Measurements from ENCODE around the gene TSHR. TPM values are rescaled to one million over a fixed set of nuclear protein-coding genes. Genes with fewer than 3 reads are reported as not detected.

Gene TSHR
- total and polyA plus RNA-seq, 2 of the 4 experiments (the other 2 are of a cell fraction): not detected

DNA sequence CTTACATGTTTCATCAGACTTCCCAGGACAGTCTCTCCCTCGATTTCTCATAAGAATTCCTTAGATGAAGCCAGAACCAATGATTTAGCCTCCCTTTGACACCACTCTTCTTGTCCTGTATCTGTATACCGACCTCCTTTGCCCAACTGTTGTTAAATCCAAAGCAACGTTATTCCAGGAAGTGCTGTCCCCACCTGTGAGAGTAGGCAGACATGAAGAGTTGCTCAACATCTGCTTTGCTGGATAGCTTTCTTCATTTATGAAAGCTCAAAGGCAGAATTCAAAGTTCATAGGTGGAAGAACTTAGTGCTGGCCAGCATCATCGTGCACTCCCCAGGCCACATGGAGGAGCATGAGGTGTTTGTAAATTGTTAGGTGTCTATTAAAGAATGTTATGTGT lies 209.8 kb downstream of the TSHR start:
- H3K14ac ChIP-seq (replicated peaks; ENCODE audit: low read depth, low read length): no peak overlapping the region
- H3K4me2 ChIP-seq (ENCODE audit: low read depth, low read length): no peak overlapping the region
- H2BK5ac ChIP-seq (ENCODE audit: low read depth, low read length, poor library complexity, severe bottlenecking): no peak overlapping the region
- no peak overlapping the region for H2BK15ac ChIP-seq (ENCODE audit: low read depth, low read length)
- H3K23ac ChIP-seq (ENCODE audit: low read depth, low read length): no peak overlapping the region
- dilution Hi-C loops (cut with HindIII; ENCODE audit: low sequenced_read_pairs, unreplicated experiment) (no loop called here), intact Hi-C loops (cut with micrococcal nuclease) (no loop called here), in situ Hi-C loops (cut with MboI; ENCODE audit: low sequenced_read_pairs) (loop anchor here (10.0 kb wide), 1 partner anchor 170 kb away; no protein-coding TSS in a partner anchor)
- no peak overlapping the region for H3K18ac ChIP-seq (ENCODE audit: low read depth, low read length)
- H2AK5ac ChIP-seq (ENCODE audit: low read depth, low read length): no peak overlapping the region
- no peak overlapping the region for H4K91ac ChIP-seq (ENCODE audit: insufficient read depth, low read depth, low read length)
- H3K9ac ChIP-seq (ENCODE audit: low read depth, low read length): no peak overlapping the region
- no peak overlapping the region for H3K4me3 ChIP-seq (ENCODE audit: insufficient read depth, low read depth, low read length)
- CTCF ChIA-PET: interaction anchor here (0.6 to 1.2 kb wide), 2 partner anchors 178 to 291 kb away, joined by 3 to 4 read pairs; no protein-coding TSS in a partner anchor
- DNase-seq (no peak), ATAC-seq (ENCODE audit: low read depth) (no peak)
- POLR2A ChIA-PET (ENCODE audit: unreplicated experiment): no interaction called here
- H4K20me1 ChIP-seq (ENCODE audit: insufficient read depth, low read length): no peaks in the 10 kb centered on the region
- WGBS, 2 experiments (ENCODE audit: extremely low coverage in 2 of 2, insufficient read length in 1 of 2): 80% methylated on average over 1 of the region's 4 CpGs; no CpG with 5 or more reads in 1 of the 2 experiments
- H2BK20ac ChIP-seq (ENCODE audit: low read depth, low read length): no peak overlapping the region
- H2BK120ac ChIP-seq (ENCODE audit: low read depth, low read length): no peak overlapping the region
- H3K27ac ChIP-seq (ENCODE audit: insufficient read depth, low read length): no peak overlapping the region
- H4K5ac ChIP-seq (ENCODE audit: low read depth, low read length): no peak overlapping the region
- no peak overlapping the region for H2AFZ ChIP-seq (replicated peaks; ENCODE audit: low read length, poor library complexity)
- H3K79me1 ChIP-seq (ENCODE audit: low read depth in 1 of 2, low read length in 2 of 2): peaks cover 0 to 6% of the 10 kb centered on the region in 2 experiments; a peak in 1 of 4 replicates
- H3K56ac ChIP-seq (ENCODE audit: extremely low read depth, insufficient read depth, low read length): no peak overlapping the region
- H3K4ac ChIP-seq (ENCODE audit: low read depth, low read length): no peak overlapping the region
- H3K9me1 ChIP-seq (ENCODE audit: insufficient read depth, low read length): no peaks in the 10 kb centered on the region
- H3K4me1 ChIP-seq (ENCODE audit: control insufficient read depth, insufficient read depth, low read length): 0 out of 2 replicates have a peak, but pooled peaks cover 4% of the 10 kb centered on the region
- no peaks in the 10 kb centered on the region for H3K36me3 ChIP-seq (ENCODE audit: control insufficient read depth, insufficient read depth, low read length)
- H3K27me3 ChIP-seq (ENCODE audit: control insufficient read depth, insufficient read depth, low read length): no peaks in the 10 kb centered on the region
- H3K9me3 ChIP-seq (ENCODE audit: control insufficient read depth, insufficient read depth, low read length): no peaks in the 10 kb centered on the region
- no TSS peak for BruUV-seq (replicated peaks)
- H2AK9ac ChIP-seq (replicated peaks; ENCODE audit: low read depth, low read length, poor library complexity): no peak overlapping the region
- no peak for TF ChIP-seq CHD1 (IDR thresholded peaks at IDR 0.05; ENCODE audit: low read depth, low read length)
- TF ChIP-seq CEBPB (IDR thresholded peaks at IDR 0.05; ENCODE audit: low read depth, low read length): 0 out of 2 replicates have a peak, but pooled peaks have one; percentile 5
- no peak overlapping the region for H4K8ac ChIP-seq (ENCODE audit: low read depth in 2 of 2, low read length in 2 of 2)
